NCI-H345 treated with DMSO at 0.1 percent for 48 hours (cell line): ENCODE measurements around the gene POLN.
"Not testable (repeated sequence)": the region's sequence is repeated elsewhere in the genome, so short reads cannot be mapped to it uniquely, and the experiment has no call there.

ENCODE experiments used
- DNase-seq: peaks from one replicate; lab custom pipeline; 2025; ENCODE audit not compliant: unreplicated experiment; lab: John Stamatoyannopoulos, UW

POLN gene

DNA sequence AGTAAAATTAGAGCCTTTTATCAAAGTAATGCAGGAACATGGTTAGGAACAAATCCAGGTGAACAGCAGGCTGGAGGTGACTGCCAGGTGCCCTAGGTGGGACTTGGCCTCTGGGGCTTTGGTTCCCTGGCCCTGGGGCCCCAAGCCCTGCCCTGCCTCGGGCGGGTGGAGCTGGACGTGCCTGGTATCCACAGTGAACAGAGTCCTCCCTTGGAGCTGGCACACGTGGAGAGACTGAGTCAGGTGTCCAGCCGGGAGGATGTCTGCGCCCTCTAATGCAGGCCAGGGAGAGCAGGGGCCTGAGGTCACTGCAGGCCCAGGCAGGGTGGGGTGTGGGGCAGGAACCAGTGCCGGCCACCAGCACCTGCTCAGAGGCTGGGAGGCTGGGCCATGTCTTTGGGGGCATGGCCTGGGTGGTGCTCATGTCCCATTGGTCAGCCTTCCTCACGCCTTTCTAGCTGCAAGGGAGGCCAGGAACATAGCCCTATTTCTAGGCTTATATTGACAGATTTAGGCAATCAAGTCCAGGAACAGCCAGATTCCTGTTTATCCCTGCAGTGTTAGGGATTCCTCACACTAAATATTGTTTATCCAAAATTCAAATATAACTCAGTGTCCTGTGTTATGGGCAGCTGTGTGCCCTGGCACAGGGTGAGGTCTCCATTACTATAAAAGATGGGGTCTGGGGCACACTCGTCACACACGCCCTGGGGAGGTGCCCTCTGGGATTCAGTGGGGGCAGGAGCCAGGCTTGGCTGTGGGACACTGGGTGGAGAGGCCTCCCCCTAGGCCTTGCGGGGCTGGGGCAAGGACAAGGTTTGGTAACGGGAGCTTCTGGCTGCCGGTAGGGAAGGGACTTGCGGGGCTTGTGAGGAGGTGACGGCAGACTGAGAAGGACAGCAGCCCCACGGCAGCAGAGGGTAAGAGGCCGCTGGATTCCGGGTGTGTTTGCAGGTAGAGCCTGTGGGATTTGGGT is 197.1 kb downstream of the POLN start:
- DNase-seq: no peak

- DNase-seq: no peak
Measured at GRCh38 chr4:2044119-2044485, 197.8 kb downstream of the POLN start.

DNA sequence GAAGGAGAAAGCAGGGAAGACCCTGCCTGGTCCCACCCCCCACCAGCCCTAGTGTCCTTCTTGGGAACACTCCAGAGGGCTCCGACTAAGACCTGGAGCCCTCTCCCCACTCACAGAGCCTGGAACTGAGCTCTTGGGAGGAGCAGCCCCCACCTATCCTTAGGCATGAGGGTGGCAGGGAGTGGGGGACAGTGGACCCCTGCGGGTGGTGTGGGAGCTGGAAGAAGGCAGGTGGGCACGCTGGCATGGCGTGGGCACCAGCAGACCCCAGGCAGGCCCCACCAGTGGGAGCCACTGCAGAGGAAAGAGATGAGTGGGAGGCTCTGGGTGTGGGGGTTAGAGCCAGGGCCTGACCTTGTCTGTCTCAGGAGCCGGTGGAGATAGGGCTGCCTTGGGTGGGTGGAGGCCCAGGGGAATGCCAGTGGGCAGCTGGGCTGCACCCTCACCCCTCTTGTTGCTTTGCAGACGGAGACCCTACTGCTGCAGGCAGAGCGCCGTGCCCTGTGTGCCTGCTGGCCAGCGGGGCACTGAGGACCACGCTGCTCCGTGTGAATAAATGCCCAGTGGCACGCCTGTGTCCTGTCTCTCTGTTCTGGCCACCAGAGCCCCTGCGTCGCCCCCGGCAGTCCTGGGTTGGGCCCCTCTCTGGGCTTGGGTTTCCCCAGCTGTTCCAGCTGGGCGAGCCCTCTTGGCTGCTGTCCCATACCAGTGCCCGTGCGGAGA is 198.4 kb downstream of the POLN start:
- no peak for DNase-seq

DNA sequence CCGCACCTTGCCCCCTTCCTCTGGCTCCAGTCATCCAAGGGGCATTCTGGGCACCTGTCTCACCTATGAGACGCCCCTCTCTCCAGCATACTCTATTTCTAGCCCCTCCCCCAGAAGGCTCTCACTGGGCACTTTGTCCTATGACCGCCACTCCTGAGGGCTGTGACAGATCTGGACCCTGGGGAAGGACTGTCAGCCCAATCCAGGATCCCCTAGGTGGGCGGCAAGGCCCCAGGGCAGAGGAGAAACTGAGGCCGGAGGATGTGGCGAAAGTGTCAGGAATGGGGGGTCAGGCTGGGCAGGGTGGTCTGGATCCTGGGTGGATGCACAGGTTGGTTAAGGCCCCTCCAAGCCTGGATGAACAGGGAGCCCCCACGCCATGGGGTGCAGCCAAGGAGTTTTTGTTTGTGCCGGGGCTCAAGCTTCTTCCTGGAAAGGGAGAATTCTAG is 198.9 kb downstream of the POLN start:
- DNase-seq: no peak

- DNase-seq: no peak
Measured at GRCh38 chr4:2042204-2042946, 199.5 kb downstream of the POLN start.

GRCh38 chr4:2041239-2042130 is 200.4 kb downstream of the POLN start:
- no peak for DNase-seq

- no peak for DNase-seq
Measured at GRCh38 chr4:2040391-2041238, 201.3 kb downstream of the POLN start.

- no peak for DNase-seq
Measured at GRCh38 chr4:2036866-2037265, 205.1 kb downstream of the POLN start.

DNA sequence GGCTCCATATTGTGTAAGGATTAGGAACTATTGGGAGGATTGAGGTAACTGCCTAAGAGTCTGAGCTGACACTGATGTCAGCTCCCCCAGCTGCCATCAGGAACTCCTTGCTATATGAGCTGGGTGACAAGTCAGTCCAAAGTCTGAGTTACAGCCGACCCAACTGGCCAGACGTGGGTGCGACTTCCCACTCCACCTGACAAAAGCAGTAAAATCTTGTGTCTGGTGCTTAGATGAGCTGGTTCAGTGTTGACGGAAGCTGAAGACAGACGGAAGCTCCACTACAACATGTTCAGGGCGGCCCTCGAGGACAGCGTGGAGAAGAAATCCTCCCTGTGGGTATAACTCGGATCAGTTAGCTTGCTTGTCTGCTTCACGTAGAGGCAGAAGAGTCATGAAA is 205.6 kb downstream of the POLN start:
- DNase-seq: no peak

DNA sequence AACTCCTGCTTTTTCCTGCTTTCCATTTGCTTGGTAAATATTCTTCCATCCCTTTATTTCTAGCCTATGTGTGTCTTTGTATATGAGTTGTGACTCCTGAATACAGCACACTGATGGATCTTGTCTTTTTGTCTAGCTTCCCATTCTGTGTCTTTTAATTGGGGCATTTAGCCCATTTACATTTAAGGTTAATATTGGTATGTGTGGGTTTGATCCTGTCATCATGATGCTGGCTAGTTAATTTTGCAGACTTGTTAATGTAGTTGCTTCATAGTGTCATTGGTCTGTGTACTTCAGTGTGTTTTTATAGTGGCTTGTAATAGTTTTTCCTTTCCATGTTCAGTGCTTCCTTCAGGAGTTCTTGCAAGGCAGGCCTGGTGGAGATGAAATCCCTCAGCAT is 210.8 kb downstream of the POLN start:
- DNase-seq: not testable (repeated sequence)

- not testable (repeated sequence) for DNase-seq
Measured at GRCh38 chr4:2027120-2027519, 214.8 kb downstream of the POLN start.

DNA sequence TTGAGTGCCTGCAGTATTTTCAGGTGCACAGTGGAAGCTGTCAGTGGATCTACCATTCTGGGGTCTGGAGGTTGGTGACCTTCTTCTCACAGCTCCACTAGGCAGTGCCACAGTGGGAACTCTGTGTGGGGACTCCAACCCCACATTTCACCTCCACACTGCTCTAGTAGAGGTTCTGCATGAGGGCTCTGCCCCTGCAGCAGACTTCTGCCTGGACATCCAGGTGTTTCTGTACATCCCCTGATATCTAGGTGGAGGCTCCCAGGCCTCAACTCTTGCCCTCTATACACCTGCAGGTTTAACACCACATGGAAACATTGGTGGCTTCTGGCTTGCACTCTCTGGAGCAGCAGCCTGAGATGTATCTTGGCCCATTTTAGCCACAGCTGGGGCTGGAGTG is 216.1 kb downstream of the POLN start:
- DNase-seq: no peak

DNA sequence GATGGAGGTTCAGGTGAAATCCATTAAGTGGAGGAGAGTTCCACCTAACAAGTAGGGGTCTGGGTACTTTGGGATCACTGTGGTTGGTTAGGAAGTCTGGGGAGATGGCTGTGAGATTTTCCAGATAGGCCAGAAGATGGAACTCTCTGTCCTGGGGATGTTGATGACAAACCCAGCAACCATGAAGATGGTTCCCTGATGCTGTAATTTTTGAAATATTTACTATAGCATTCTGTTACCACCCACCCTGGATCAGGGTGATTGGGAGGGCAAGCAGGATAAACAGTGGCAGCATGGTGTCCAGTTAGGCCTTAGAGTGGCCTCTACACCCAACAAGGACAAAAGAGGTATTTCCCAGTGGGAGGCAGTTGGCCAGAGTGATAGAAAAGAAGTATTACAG is 217.2 kb downstream of the POLN start:
- no peak for DNase-seq
